Fibroblast of lung (primary cell): ENCODE measurements around the gene SHC1.

Experiments
- EZH2 ChIP-seq: IDR thresholded peaks from 2 replicates; pipeline ENCODE4 v1.5.1; 2012; ENCODE audit warnings: low read length, control low read depth, mild to moderate bottlenecking; ENCODE audit errors: missing control alignments
- TF ChIP-seq, protein P1 (sequence below), 2 donors: IDR thresholded peaks in 1 of 2; conservative IDR thresholded peaks in 1 of 2; 1 replicate in 1 of 2; 2 replicates in 1 of 2; pipeline ENCODE4 v1.5.1; 2011 to 2012; ENCODE audit warnings: low read length in 2 of 2, control low read depth in 1 of 2, inconsistent platforms in 1 of 2, low read depth in 1 of 2, mild to moderate bottlenecking in 1 of 2

DNA sequence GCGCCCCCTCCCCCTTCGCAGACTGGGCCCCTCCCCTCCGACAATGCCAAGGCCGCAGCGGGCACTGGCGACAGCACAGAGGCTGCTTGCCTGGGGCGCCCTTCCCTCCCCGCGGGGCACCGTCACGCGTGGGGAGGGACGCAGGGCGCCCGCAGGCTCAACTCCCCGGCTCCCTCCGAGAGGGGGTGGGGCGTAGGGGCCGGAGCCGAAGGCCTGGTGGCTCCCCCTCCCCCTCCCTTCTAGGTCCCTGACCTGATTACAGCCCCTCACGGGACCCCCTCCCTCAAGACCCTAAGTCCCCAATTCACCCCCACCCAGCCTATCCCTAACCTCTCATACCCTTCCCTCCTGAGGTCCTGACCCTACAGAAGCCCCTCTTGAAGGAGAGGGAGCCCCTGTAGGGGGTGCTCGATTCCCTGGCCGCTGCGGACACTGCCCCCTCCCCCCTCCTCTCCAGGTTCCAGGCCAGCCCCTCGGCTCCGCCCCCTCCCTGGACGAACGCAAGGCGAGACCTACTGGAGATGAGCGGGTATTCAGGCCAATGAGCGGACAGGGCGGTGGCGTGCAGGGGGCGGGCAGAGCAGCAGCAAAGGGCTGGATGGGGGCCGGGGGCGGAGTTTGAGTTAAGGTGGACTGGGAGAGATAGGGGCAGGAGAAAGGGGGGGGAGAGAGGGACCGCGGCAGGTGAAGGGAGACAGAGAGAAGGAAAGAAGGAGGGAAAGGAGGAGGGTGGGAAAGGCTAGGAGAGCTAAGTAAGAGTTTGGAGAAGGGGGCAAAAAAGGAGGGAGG is 31.3 kb upstream of the SHC1 start:
- TF ChIP-seq, protein P1, sequence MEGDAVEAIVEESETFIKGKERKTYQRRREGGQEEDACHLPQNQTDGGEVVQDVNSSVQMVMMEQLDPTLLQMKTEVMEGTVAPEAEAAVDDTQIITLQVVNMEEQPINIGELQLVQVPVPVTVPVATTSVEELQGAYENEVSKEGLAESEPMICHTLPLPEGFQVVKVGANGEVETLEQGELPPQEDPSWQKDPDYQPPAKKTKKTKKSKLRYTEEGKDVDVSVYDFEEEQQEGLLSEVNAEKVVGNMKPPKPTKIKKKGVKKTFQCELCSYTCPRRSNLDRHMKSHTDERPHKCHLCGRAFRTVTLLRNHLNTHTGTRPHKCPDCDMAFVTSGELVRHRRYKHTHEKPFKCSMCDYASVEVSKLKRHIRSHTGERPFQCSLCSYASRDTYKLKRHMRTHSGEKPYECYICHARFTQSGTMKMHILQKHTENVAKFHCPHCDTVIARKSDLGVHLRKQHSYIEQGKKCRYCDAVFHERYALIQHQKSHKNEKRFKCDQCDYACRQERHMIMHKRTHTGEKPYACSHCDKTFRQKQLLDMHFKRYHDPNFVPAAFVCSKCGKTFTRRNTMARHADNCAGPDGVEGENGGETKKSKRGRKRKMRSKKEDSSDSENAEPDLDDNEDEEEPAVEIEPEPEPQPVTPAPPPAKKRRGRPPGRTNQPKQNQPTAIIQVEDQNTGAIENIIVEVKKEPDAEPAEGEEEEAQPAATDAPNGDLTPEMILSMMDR (conservative IDR thresholded peaks at IDR 0.05 in 1 of 2, IDR thresholded peaks at IDR 0.05 in 1 of 2; ENCODE audit: low read depth in 1 of 2, low read length in 2 of 2) = peak; percentile 60
- TF ChIP-seq EZH2 = no peak
